Activated T-helper 1 cell treated with anti-CD3 and anti-CD28 coated beads, Interleukin-2, amount 50 U/mL, for 16 hours (primary cell): ENCODE measurements around the gene CLBA1.
"Not testable (repeated sequence)": the region's sequence is repeated elsewhere in the genome, so short reads cannot be mapped to it uniquely, and the experiment has no call there.

Experiments
- DNase-seq, 2 donors: peaks; one replicate each; pipeline ENCODE4 v3.0.0-alpha.2; 2020; ENCODE audit warnings: low read depth in 1 of 2, low spot score in 1 of 2

The CLBA1 gene

DNA sequence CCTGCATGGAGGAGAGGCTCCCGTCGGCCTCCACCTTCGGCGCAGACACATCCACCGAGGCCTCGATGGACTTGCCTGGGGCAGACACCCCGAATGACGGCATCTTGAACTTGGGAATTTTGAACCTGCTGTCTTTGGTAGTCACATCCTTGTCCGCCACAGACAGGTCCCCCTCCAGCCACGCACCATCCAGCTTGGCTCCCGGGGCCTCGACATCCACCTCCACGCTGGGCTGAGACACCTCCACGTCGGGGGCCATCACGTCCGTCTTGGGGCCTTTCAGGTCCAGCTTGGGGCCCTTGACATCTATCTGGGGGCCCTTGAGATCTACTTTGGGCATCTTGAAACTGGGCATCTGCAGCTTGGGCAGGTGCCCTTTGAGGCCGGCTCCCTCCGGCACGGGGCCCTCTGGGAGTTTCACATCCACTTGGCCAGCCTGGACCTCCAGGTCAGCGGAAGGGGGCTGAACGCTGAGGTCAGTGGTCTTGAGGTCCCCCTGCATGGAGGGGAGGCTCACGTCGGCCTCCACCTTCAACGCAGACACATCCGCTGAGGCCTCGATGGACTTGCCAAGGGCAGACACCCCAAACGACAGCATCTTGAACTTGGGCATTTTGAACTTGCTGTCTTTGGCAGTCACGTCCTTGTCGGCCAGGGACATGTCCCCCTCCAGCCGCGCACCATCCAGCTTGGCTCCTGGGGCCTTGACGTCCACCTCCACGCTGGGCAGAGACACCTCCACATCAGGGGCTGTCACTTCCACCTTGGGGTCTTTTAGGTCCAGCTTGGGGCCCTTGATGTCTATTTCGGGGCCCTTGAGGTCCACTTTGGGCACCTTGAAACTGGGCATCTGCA lies 37.5 kb upstream of the CLBA1 start:
- DNase-seq: not testable (repeated sequence)

DNA sequence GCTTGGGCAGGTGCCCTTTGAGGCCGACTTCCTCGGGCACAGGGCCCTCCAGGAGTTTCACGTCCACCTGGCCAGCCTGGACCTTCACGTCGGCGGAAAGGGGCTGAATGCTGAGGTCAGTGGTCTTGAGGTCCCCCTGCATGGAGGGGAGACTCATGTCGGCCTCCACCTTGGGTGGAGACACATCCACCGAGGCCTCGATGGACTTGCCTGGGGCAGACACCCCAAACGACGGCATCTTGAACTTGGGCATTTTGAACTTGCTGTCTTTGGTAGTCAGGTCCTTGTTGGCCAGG lies 36.9 kb upstream of the CLBA1 start:
- DNase-seq: no peak

DNA sequence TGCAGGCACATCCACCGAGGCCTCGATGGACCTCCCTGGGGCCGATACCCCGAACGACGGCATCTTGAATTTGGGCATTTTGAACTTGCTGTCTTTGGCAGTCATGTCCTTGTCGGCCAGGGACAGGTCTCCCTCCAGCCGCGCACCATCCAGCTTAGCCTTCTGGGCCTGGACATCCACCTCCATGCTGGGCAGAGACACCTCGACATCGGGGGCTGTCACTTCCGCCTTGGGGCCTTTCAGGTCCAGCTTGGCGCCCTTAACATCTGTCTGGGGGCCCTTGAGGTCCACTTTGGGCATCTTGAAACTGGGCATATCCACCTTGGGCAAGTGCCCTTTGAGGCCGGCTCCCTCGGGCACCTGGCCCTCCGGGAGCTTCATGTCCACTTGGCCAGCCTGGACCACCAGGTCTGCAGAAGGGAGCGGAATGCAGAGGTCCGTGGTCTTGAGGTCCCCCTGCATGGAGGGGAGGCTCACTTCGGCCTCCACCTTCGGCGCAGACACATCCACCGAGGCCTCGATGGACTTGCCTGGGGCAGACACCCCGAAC lies 36.1 kb upstream of the CLBA1 start:
- not testable (repeated sequence) for DNase-seq

DNA sequence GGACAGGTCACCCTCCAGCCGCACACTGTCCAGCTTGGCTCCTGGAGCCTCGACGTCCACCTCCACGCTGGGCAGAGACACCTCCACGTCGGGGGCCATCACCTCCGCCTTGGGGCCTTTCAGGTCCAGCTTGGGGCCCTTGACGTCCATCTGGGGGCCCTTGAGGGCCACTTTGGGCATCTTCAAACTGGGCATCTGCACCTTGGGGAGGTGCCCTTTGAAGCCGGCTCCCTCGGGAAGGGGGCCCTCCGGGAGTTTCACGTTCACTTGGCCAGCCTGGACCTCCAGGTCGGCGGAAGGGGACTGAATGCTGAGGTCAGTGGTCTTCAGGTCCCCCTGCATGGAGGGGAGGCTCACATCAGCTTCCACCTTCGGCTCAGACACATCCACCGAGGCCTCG lies 35.6 kb upstream of the CLBA1 start:
- DNase-seq: no peak

DNA sequence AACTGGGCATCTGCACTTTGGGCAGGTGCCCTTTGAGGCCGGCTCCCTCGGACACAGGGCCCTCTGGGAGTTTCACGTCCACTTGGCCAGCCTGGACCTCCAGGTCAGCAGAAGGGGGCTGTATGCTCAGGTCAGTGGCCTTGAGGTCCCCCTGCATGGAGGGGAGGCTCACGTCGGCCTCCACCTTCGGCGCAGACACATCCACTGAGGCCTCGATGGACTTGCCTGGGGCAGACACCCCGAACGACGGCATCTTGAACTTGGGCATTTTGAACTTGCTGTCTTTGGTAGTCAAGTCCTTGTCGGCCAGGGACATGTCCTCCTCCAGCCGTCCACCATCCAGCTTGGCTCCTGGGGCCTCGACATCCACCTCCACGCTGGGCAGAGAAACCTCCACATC lies 34.9 kb upstream of the CLBA1 start:
- not testable (repeated sequence) for DNase-seq

DNA sequence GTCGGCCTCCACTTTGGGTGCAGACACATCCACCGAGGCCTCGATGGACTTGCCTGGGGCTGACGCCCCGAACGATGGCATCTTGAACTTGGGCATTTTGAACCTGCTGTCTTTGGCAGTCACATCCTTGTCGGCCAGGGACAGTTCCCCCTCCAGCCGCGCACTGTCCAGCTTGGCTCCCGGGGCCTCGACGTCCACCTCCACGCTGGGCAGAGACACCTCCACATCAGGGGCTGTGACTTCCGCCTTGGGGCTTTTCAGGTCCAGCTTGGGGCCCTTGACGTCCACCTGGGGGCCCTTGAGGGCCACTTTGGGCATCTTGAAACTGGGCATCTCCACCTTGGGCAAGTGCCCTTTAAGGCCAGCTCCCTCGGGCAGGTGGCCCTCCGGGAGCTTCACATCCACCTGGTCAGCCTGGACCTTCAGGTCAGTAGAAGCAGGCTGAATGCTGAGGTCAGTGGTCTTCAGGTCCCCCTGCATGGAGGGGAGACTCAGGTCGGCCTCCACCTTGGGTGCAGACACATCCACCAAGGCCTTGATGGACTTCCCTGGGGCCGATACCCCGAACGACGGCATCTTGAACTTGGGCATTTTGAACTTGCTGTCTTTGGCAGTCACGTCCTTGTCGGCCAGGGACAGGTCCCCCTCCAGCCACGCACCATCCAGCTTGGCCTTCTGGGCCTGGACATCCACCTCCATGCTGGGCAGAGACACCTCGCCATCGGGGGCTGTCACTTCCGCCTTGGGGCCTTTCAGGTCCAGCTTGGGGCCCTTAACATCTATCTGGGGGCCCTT lies 33.5 kb upstream of the CLBA1 start:
- not testable (repeated sequence) for DNase-seq

DNA sequence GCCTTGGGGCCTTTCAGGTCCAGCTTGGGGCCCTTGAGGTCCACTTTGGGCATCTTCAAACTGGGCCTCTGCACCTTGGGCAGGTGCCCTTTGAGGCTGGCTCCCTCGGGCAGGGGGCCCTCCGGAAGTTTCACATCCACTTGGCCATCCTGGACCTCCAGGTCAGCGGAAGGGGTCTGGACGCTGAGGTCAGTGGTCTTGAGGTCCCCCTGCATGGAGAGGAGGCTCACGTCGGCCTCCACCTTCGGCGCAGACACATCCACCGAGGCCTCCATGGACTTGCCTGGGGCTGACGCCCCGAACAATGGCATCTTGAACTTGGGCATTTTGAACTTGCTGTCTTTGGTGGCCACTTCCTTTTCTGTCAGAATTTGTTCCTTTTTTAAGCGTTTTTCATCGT lies 32.5 kb upstream of the CLBA1 start:
- no peak for DNase-seq

DNA sequence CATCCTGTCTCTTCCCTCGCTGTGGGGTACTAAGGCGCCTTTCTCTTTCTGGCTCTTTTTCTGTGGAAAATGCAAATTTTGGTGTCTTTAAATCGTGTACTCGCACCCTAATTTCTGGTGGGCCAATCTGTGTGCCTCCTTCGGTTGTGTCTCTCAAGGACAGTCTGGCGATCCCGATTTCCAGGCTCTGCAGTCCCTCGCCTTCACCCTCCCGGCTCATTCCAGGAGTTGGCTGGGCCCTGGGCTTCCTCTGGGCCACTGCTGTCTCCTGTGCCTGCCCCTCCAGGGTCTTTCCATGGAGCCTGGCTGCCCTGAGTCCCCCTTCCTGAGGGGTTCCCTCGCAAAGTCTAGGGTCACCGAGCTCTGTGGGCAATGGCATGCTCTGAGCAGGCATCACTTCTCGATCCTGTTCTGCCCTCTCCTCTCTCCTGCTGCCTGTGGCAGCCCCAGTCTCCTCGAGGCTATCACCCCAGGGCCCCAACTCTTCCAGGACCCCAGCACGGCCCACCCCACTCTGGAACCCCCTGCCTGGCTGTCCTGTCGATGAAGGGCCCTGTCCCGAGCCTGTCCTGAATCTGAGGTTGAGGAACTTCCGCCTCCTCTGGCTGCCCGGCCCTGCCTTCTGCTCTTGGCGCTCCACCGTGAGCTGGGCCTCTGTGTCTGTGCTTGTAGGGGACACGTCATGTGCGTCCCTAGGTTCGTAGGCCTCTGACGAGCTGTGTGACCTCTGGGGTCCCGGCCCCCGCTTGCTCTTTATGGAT lies 31.5 kb upstream of the CLBA1 start:
- DNase-seq: no peak

DNA sequence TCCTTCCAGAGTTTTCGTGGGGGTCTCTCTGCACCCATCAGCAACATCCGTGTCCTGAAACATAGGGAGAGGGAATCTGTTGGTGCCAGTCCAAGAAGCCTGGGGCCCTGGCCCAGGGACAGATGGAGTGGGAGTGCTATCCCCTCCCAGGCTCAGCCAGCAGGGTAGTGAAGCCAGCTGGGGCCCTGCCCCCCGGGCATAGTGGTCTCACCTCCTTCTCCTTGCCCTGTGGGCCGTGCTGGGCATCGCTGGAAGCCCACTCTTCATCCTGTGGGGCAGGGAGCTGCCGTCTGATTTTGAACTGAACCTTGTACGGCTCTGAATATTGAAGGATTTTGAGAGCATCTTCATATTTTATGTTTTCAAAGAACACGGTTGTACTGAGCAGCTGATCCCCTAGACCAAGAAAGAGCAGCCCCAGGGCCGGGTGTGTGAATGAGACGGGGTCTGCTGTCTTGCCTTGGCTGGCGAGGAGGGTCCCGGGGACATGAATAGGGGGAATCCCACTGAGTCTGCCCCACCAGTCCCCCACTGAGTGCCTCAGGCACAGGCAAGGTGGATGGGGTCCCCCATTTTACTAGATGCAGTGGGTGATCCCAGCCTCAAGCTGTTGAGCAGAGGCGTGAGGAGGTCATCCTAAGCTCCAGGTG lies 30.7 kb upstream of the CLBA1 start:
- no peak for DNase-seq

DNA sequence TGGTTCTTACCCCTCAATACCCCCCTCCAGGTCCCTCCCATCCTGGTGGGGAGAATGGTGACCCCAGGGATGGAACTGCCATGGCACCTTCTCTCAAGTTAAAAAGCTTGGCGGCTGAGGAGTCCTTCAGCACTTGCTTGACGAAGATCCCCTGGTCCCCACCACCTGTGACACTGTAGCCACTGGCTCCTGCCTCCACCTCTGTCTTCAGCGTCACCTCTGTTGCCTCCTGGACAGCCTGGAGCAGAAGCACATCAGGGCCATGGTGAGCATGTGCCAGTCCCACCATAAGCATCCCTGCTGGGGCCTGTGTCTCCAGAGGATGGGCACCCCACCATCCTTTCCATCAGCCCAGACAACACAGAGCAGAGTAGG lies 30.2 kb upstream of the CLBA1 start:
- no peak for DNase-seq

DNA sequence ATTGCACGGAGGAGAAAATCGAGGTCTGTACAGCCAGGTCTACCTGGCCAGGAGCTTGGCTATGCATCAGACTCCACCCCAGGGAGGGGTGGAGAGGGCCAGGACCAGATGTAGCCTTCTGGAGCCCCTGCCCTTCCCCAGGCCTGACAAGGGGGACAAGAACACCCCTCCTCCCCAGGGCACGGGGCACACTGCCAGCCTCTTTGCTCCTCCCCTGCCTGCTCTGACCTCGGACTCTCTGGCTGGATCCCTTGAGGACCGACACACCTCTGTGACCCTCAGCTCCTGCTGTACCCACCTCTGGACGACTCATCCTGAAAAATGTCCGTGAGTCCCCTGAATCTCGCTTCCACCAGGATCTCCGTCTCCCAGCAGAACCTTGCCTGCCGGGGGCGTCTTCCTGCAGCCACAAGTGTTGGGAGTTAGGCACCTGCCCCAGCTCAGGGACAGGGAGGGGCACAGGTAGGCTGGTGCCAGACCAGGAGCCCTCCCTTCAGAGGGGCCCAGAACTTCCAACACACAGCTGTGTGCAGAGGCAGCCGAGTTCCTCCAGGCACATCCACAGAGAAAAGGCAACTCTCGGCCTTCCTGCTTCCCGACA lies 29.2 kb upstream of the CLBA1 start:
- DNase-seq: no peak

DNA sequence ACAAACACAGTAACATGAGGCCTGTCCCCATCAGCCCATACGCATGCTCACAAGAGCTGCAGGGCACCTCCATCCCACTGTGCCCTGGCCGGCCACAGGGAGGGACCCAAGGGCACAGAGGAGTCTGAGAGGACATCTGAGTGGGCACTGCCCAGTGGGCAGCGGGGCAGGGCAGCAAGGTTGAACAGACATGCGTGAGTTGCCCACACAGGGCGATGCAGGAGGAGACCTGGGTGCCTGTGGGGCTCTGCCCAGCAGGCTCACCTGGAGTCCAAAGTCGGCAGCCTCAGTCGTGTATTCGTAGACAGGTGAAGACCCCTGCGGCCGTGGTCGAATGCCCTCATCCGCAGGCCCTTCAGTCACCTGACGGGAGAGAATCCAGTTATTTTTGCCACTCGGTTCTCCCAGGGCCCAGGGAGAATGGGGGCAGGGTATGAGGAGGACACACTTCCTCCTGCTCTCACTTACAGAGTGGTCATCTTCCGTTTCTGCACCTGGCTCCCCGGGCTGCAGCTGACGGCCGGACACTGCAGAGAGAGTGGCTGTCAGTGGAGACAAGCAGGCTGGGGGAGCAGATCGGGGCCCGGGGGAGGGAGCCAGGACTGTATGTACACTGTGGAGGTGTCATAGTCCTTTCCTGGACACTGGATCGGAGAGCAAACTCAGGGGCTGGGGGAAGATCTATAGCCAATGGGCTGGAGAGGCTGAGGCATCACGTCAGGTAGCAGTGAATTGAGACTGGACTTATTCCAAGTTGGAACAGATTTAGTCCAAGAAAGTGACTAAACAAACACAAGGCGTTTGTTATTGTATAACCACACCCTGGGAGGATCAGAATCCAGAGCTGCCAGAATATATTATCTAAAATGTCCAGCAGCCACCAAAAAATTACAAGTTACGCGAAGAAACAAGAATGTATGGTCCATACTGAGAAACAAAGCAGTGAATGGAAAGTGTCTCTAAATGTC lies 28.2 kb upstream of the CLBA1 start:
- DNase-seq: no peak

DNA sequence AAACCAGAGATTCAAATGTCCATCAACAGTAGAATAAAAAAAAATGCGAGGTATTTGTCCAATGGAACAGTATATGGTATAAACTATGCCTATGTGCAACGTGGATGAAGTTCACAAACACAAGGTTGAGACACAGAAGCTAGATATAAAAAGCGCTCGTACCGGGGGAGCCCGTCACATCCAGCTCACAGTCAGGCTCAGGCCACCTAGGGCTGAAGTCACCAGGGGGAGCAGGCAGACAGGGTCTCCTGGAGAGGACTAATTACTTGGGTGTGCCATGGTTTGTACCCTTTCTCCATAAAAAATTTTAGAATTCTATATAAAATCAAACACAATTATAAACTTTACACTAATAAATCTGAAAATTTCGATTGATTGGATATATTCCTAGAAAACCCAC lies 21.0 kb upstream of the CLBA1 start:
- DNase-seq: no peak

DNA sequence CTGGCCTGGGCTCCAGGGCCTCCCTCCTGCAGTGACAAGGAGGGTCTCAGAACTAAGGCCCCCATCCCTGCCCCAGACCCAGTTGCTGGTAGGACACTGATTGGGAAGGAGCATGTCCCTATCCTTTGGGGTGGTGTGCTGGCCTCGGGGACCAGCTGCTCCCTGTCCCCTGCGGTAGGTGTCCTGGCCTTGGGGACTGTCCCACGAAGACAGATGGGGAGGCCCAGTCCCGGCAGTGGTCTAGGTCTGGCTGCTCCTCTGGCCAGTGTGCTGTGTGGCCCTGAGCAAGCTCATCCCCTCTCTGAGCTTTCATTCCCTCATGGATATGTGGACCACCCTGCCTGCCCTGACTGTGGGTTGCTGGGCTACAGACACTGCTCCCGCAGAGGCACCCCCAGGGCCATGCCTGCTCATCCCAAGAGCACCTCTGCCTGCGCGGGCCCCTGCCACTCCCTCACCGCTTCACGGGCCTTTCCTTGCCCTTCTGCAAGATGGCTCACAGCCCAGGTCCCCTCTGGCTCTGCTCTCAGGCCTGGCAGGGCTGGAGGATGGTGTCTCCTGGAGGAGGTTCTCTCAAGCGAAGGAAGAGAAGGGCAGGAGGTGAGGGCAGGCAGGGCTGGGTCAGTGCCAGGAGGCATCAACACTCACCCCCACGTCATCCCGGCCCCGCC lies 19.9 kb upstream of the CLBA1 start:
- DNase-seq: no peak

DNA sequence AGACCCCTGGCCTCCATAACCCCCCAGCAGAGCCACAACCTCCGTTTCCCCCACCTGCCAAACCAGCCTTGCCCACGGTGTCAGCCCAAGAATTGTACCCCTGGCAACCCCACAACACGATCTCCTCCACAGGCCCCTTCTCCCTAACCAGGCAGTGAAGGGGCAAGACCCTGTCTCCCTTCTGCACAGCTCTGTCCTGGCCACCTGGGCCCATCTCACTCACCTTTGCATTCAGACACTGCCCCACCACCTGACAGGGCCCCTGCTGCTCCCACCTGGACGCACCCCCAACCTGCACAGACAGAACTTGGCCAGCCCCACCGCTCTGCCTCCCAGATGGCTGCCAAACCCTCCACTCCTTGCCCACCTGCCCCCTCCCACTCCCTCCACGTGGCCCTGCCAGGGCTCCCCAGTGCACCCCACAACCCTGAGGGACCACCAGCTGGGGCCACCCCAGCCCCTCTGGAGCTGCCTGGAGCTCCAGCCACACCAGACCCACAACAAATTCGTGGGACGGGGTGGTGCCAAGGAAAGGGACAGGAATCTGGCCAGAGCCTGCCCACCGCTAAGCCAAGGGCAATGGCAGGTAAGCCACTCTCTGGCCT lies 19.2 kb upstream of the CLBA1 start:
- DNase-seq: no peak

DNA sequence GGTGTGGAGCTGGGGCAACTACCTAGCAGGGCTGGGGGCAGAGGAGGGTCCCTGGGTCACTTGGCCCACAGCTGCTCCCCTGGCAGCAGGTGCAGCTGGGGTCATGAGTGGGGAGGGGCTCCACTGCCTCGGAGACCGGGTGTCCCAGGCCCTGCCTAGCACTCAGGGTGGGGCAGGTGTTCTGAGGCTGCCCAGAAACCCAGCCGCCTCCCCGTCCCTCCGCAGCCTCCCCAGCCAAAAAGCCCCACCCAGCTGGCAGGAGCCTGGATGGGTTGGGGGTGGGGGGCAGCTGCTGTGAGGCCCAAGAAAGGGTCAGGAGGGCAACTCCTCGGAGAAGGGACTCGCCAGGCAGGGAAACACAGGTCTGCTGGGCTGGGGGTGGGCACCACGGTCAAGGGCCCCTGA lies 18.6 kb upstream of the CLBA1 start:
- no peak for DNase-seq

DNA sequence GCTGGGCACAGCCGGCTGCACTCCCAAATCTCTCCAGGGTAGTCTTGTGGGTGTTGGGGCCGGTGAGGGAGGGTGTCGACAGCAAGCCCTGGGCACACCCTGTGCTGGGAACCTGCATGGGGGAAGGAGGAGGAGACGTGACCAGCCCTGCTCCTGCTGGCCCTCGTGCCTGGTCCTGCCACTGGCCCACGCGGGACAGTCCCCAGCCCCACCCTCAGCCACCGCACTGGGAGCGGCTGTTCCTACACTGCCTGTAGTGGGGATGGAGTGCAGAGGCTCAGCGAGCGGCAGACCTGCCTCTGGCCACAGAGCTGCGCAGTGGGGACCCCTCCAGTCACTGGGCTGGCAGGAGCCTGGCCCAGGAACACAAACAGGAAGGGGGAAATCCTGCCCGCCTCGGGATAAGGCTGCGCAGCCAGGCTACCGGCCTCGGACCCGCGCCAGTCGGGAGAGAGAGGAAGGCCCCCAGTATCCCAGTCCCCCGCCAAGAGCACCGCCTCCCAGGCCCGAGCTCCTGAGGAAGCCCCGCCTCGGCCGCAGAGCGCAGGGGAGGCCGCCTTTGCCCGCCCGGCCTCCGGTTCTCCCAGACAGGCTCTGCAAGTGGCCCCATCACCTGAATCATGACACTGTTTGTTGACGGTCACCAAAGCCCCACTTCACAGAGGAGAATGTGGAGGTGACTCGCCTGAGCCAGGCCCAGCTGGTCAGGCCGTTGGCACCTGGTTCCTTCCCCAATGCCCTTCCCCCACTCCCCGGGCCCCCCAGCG lies 18.0 kb upstream of the CLBA1 start:
- no peak for DNase-seq

DNA sequence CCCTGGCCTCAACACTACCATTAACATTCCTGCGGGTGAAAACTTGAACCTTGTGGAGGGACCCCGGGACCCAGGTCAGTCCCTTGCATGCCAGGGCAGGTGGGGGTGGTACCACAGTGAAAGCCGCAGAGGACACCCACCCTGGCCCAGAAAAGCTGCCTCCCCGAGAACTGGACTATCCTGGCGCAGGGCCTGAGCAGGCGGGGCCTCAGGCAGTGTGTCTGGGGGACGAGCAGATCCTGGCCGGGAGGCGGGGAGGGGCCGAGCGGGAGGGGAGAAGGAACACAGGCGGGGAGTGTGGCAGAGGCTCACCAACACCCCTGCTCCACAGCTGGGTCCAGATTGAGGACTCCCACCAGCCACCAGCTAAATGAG lies 17.4 kb upstream of the CLBA1 start:
- DNase-seq: no peak
